ENCODE data around the gene TBX19. TPM values are rescaled to one million over a fixed set of nuclear protein-coding genes. Genes with fewer than 3 reads are reported as not detected.

Gene TBX19
- total RNA-seq, 6 experiments from 2014 or later: 0.43 to 0.68 (median 0.56) TPM

- intact Hi-C loops (cut with DNase I): loop anchor here in 1 of 2 donors (10.0 kb wide), 1 partner anchor 62 kb away; the partner anchor contains the start of gene TIPRL
- H3K27ac ChIP-seq: no peak overlapping the region
Measured at GRCh38 chr1:168236836-168237611, 43.7 kb upstream of the TBX19 start.

DNA sequence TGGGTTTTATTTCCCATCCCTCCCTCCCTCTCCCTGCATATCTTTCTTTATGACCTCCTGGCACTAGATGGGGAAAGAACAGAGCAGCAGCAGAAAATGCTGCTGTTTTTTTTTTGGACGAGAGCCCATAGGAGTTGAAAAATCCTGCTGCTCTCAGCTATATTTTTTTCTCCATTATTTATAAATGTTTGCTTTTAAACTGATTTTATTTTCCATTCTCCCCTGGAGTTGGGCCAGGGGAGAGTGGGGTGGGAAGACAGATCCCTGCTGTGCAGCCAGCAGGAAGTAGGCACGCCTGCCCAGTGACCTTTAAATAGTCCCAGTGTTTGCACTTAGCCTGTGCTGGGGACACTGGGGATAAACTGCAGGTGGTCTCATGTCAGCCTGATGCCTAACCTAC is 37.5 kb upstream of the TBX19 start:
- H3K27me3 ChIP-seq: no peaks in the 10 kb centered on the region
- 24% methylated on average over 2 of the region's 2 CpGs for WGBS (ENCODE audit: insufficient coverage, low coverage, low lambda C conversion rate, missing lambda C conversion rate)
- no peak overlapping the region for H3K4me3 ChIP-seq
- peak; percentile 54 to 83 (median 78) for ATAC-seq
- H3K9me3 ChIP-seq: no peaks in the 10 kb centered on the region
- no peak overlapping the region for H3K27ac ChIP-seq
- H3K4me1 ChIP-seq: peaks cover 0 to 6% (median 0%) of the 10 kb centered on the region in 4 donors
- DNase-seq: no peak
- TF ChIP-seq POLR2A (IDR thresholded peaks at IDR 0.05) (no peak), CTCF (IDR thresholded peaks at IDR 0.05) (no peak)
- intact Hi-C loops (cut with DNase I): no loop called here
- peaks cover 0 to 30% (median 8%) of the 10 kb centered on the region in 4 donors for H3K36me3 ChIP-seq

More at GRCh38 chr1:168236836-168237611, 43.7 kb upstream of the TBX19 start:
- WGBS (ENCODE audit: insufficient coverage, low coverage, low lambda C conversion rate, missing lambda C conversion rate): 91% methylated on average over 7 of the region's 7 CpGs
- Histone ChIP-seq H3K4me1 (peaks cover 0 to 24% (median 10%) of the 10 kb centered on the region in 4 donors), H3K27me3 (no peaks in the 10 kb centered on the region), H3K36me3 (peaks cover 2 to 29% (median 6%) of the 10 kb centered on the region in 4 donors), H3K9me3 (no peaks in the 10 kb centered on the region), H3K4me3 (no peak overlapping the region)
- TF ChIP-seq CTCF (IDR thresholded peaks at IDR 0.05): no peak
- no peak for TF ChIP-seq POLR2A (IDR thresholded peaks at IDR 0.05)
- no peak for DNase-seq
- no peak for ATAC-seq

DNA sequence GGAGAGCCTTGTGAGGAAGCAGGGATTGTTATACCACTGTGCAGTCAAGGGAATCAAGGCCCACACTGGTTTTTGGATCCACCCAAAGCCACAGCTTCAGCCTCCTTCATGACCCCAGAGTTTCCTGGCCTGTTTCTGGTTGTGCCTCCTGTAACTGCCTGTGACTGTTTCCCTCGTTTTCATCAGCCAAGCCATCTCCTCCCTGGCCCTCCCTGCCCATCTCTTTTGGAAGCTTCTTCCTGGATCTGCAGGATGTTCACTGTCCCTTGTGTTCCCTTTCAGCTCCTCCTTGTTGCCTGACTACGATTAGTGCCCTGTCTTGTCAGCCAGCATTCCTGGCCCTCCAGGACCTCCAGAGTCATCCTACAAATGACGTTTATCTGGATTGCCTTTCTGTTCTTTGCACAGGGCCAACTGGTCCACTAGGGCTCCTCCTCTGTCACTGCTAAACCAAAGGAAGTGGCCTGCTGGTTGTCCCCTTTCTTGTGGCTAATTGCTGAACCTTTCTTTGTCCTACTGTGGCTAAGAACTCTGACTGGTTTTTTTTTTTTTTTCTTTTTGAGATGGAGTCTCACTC is 37.0 kb upstream of the TBX19 start:
- Histone ChIP-seq H3K27me3 (no peaks in the 10 kb centered on the region), H3K4me3 (no peak overlapping the region), H3K27ac (peak overlapping the region in 1 of 3 donors; percentile 5), H3K36me3 (peaks cover 0 to 26% (median 9%) of the 10 kb centered on the region in 4 donors), H3K9me3 (no peaks in the 10 kb centered on the region), H3K4me1 (peaks cover 0 to 6% (median 0%) of the 10 kb centered on the region in 4 donors)
- 53% methylated on average over 3 of the region's 3 CpGs for WGBS (ENCODE audit: insufficient coverage, low coverage, low lambda C conversion rate, missing lambda C conversion rate)
- DNase-seq (no peak), ATAC-seq (peak; percentile 16 to 36 (median 26))
- intact Hi-C loops (cut with DNase I): no loop called here
- TF ChIP-seq CTCF (IDR thresholded peaks at IDR 0.05): no peak
- TF ChIP-seq POLR2A (IDR thresholded peaks at IDR 0.05): no peak

GRCh38 chr1:168245042-168245441 is 35.6 kb upstream of the TBX19 start:
- no peak for DNase-seq
- no peak for TF ChIP-seq POLR2A (IDR thresholded peaks at IDR 0.05)
- no peak for TF ChIP-seq CTCF (IDR thresholded peaks at IDR 0.05)
- peaks cover 0 to 24% (median 8%) of the 10 kb centered on the region in 4 donors for H3K36me3 ChIP-seq
- no peaks in the 10 kb centered on the region for H3K9me3 ChIP-seq
- no peak for ATAC-seq
- H3K4me3 ChIP-seq: no peak overlapping the region
- intact Hi-C loops (cut with DNase I): no loop called here
- no peak overlapping the region for H3K27ac ChIP-seq
- peaks cover 0 to 6% (median 0%) of the 10 kb centered on the region in 4 donors for H3K4me1 ChIP-seq
- no peaks in the 10 kb centered on the region for H3K27me3 ChIP-seq
- 86% methylated on average over 3 of the region's 3 CpGs for WGBS (ENCODE audit: insufficient coverage, low coverage, low lambda C conversion rate, missing lambda C conversion rate)

Measured in right lobe of liver (tissue), 6 donors.